Fibroblast of villous mesenchyme (primary cell): ENCODE results near the gene OSGEP. TPM values are rescaled to one million over a fixed set of nuclear protein-coding genes. Genes with fewer than 3 reads are reported as not detected.
A peak's percentile ranks its signal among the peaks of the same experiment; 100 is the strongest.

ENCODE experiments used
- DNase-seq: peaks from one replicate; pipeline ENCODE4 v3.0.0-alpha.2; 2010; ENCODE audit warnings: low read depth
- H3K4me3 ChIP-seq: 2 replicates; pipeline ENCODE4 v1.5.1; 2011; ENCODE audit warnings: low read depth, mild to moderate bottlenecking, low read length
- CTCF ChIP-seq: IDR thresholded peaks from 2 replicates; pipeline ENCODE4 v1.5.1; 2012; ENCODE audit warnings: low read depth, mild to moderate bottlenecking, low read length; ENCODE audit not compliant: insufficient read depth
- total RNA-seq: library from RNA; depleted of rRNA; stranded (reverse); fragments of >200 nt; gene quantifications from 2 replicates; pipeline ENCODE4 v1.2.3, GENCODE V29; 2012

OSGEP gene
- total RNA-seq, 1 donor = 36.3 TPM

- TF ChIP-seq CTCF = no peak
- DNase-seq = no peak
- H3K4me3 ChIP-seq = peak overlapping the region; percentile 29
Measured at GRCh38 chr14:20434701-20435581, 19.7 kb downstream of the OSGEP start.

- TF ChIP-seq CTCF = no peak
- H3K4me3 ChIP-seq = no peak overlapping the region
- no peak for DNase-seq
Measured at GRCh38 chr14:20429801-20430669, 24.6 kb downstream of the OSGEP start.

- no peak for DNase-seq
- TF ChIP-seq CTCF = no peak
Measured at GRCh38 chr14:20428802-20429201, 25.8 kb downstream of the OSGEP start.

GRCh38 chr14:20428010-20428365 lies 26.6 kb downstream of the OSGEP start:
- TF ChIP-seq CTCF = no peak
- no peak overlapping the region for H3K4me3 ChIP-seq
- no peak for DNase-seq

More at GRCh38 chr14:20428802-20429201, 25.8 kb downstream of the OSGEP start:
- H3K4me3 ChIP-seq = no peak overlapping the region

GRCh38 chr14:20427231-20428009 lies 27.2 kb downstream of the OSGEP start:
- no peak for TF ChIP-seq CTCF

GRCh38 chr14:20424851-20425250 lies 29.8 kb downstream of the OSGEP start:
- no peak for DNase-seq
- TF ChIP-seq CTCF = no peak
- H3K4me3 ChIP-seq = no peak overlapping the region

More at GRCh38 chr14:20427231-20428009, 27.2 kb downstream of the OSGEP start:
- H3K4me3 ChIP-seq = no peak overlapping the region
- DNase-seq = peak; percentile 39
